ENCODE data around the gene BCL11B. TPM values are rescaled to one million over a fixed set of nuclear protein-coding genes. Genes with fewer than 3 reads are reported as not detected.

BCL11B gene
- total and polyA plus RNA-seq, 9 of the 15 experiments (the other 6 are each of a cell fraction or from before 2014, with no cell fraction given): 0.09 TPM; not detected in 8

GRCh38 chr14:99176156-99176945, 95.6 kb downstream of the BCL11B start (continued):
- TF ChIP-seq E2F6 (IDR thresholded peaks at IDR 0.05; ENCODE audit: borderline replicate concordance in 1 of 2, extremely low read depth in 1 of 2, insufficient read depth in 1 of 2, insufficient read length in 1 of 2, low read depth in 1 of 2, low read length in 1 of 2, poor library complexity in 1 of 2, severe bottlenecking in 1 of 2) (no peak), ZFP91 (CRISPR knock-in tag; IDR thresholded peaks at IDR 0.05) (no peak), ZNF699 (CRISPR knock-in tag; IDR thresholded peaks at IDR 0.05; ENCODE audit: insufficient replicate concordance) (no peak), OTX1 (CRISPR knock-in tag; IDR thresholded peaks at IDR 0.05) (no peak), ZBTB33 (CRISPR knock-in tag; IDR thresholded peaks at IDR 0.05) (no peak), STAT5A (IDR thresholded peaks at IDR 0.05; ENCODE audit: borderline replicate concordance, low read length) (no peak), PKNOX1 (IDR thresholded peaks at IDR 0.05) (no peak), ADNP (tag; IDR thresholded peaks at IDR 0.05) (no peak), ZNF277 (CRISPR knock-in tag; IDR thresholded peaks at IDR 0.05; ENCODE audit: borderline replicate concordance) (no peak), HMBOX1 (IDR thresholded peaks at IDR 0.05) (no peak), COPS2 (conservative IDR thresholded peaks at IDR 0.05) (no peak), TARDBP (IDR thresholded peaks at IDR 0.05) (no peak), ARHGAP35 (IDR thresholded peaks at IDR 0.05; ENCODE audit: partially characterized antibody) (no peak)
